ENCODE measurements around the gene SAP30BP.

- TF ChIP-seq EP300 (IDR thresholded peaks at IDR 0.05) = no peak
- TF ChIP-seq CTCF (IDR thresholded peaks at IDR 0.05) = no peak
- TF ChIP-seq, protein P1, sequence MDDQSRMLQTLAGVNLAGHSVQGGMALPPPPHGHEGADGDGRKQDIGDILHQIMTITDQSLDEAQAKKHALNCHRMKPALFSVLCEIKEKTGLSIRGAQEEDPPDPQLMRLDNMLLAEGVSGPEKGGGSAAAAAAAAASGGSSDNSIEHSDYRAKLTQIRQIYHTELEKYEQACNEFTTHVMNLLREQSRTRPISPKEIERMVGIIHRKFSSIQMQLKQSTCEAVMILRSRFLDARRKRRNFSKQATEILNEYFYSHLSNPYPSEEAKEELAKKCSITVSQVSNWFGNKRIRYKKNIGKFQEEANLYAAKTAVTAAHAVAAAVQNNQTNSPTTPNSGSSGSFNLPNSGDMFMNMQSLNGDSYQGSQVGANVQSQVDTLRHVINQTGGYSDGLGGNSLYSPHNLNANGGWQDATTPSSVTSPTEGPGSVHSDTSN (IDR thresholded peaks at IDR 0.05) = no peak
- TF ChIP-seq BHLHE40 (IDR thresholded peaks at IDR 0.05; ENCODE audit: low read depth, low read length) = no peak
- TF ChIP-seq, protein P2, sequence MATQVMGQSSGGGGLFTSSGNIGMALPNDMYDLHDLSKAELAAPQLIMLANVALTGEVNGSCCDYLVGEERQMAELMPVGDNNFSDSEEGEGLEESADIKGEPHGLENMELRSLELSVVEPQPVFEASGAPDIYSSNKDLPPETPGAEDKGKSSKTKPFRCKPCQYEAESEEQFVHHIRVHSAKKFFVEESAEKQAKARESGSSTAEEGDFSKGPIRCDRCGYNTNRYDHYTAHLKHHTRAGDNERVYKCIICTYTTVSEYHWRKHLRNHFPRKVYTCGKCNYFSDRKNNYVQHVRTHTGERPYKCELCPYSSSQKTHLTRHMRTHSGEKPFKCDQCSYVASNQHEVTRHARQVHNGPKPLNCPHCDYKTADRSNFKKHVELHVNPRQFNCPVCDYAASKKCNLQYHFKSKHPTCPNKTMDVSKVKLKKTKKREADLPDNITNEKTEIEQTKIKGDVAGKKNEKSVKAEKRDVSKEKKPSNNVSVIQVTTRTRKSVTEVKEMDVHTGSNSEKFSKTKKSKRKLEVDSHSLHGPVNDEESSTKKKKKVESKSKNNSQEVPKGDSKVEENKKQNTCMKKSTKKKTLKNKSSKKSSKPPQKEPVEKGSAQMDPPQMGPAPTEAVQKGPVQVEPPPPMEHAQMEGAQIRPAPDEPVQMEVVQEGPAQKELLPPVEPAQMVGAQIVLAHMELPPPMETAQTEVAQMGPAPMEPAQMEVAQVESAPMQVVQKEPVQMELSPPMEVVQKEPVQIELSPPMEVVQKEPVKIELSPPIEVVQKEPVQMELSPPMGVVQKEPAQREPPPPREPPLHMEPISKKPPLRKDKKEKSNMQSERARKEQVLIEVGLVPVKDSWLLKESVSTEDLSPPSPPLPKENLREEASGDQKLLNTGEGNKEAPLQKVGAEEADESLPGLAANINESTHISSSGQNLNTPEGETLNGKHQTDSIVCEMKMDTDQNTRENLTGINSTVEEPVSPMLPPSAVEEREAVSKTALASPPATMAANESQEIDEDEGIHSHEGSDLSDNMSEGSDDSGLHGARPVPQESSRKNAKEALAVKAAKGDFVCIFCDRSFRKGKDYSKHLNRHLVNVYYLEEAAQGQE (IDR thresholded peaks at IDR 0.05) = no peak
- TF ChIP-seq MAFK (IDR thresholded peaks at IDR 0.05; ENCODE audit: partially characterized antibody) = no peak
- TF ChIP-seq SMC3 (IDR thresholded peaks at IDR 0.05) = no peak
- TF ChIP-seq E2F6 (IDR thresholded peaks at IDR 0.05; ENCODE audit: borderline replicate concordance, low read depth) = no peak
Measured at GRCh38 chr17:75731086-75731715, 64.1 kb downstream of the SAP30BP start.

Measured in A549 (cell line).